Prostate gland (tissue), 2 donors: ENCODE data around the gene TIGD2. TPM values are rescaled to one million over a fixed set of nuclear protein-coding genes. Genes with fewer than 3 reads are reported as not detected.

Source experiments
- DNase-seq: peaks from one replicate; pipeline ENCODE4 v3.0.0-alpha.2; 2019; ENCODE audit warnings: low spot score
- H3K27ac ChIP-seq, 2 donors: fragments of 200-600 bp; sonication (generic); 2 replicates each; pipeline ENCODE4 v1.5.1; 2017 to 2019
- H3K27me3 ChIP-seq: fragments of 200-600 bp; sonication (generic); replicated peaks from 2 replicates; pipeline ENCODE4 v1.5.1; 2019; ENCODE audit not compliant: insufficient read depth
- H3K36me3 ChIP-seq, 2 donors: fragments of 200-600 bp; sonication (generic); 1 replicate in 1 of 2; 2 replicates in 1 of 2; pipeline versions ENCODE4 v1.5.1 to v1.8.1; 2017 to 2019
- H3K4me1 ChIP-seq: fragments of 200-600 bp; sonication (generic); replicated peaks from 2 replicates; pipeline ENCODE4 v1.5.1; 2019
- H3K4me3 ChIP-seq, 2 donors: fragments of 200-600 bp; sonication (generic); 2 replicates each; pipeline ENCODE4 v1.5.1; 2017 to 2019
- H3K9me3 ChIP-seq: fragments of 200-600 bp; sonication (generic); 2 replicates; pipeline ENCODE4 v1.5.1; 2017
- CTCF ChIP-seq, 4 experiments: fragments of 200-600 bp in 2 of 4; fragments of 450-650 bp in 2 of 4; sonication (generic) in 2 of 4; IDR thresholded peaks; 1 replicate in 3 of 4; 2 replicates in 1 of 4; pipeline ENCODE4 v1.5.1; 2016 to 2019; ENCODE audit warnings: antibody characterized with exemption in 4 of 4, mild to moderate bottlenecking in 2 of 4, moderate library complexity in 2 of 4
- POLR2A ChIP-seq: fragments of 450-650 bp; IDR thresholded peaks from one replicate; pipeline ENCODE4 v1.6.1; 2016; ENCODE audit warnings: antibody characterized with exemption, mild to moderate bottlenecking
- POLR2AphosphoS5 ChIP-seq: sonication (generic); formaldehyde crosslinking; IDR thresholded peaks from one replicate; pipeline ENCODE4 v1.6.1; 2017; ENCODE audit warnings: antibody characterized with exemption
- WGBS: methylation state at CpG from one replicate; pipeline ENCODE4 v1.1.5; 2018; 5-methylcytosine and 5-hydroxymethylcytosine counted together
- intact Hi-C: fragments of 100-400 bp; cut with DNase I; formaldehyde crosslinking; loops from one replicate; pipeline ENCODE4 v1.14.2; 2022
- total RNA-seq, 2 donors: library from RNA; depleted of rRNA; stranded (reverse); fragments of >200 nt; gene quantifications; one replicate each; pipeline ENCODE4 v1.1.0, GENCODE V29; 2016

Gene TIGD2
- total RNA-seq, 2 donors from 2014 or later, result 8.6 to 8.7 TPM

- Histone ChIP-seq H3K27ac (no peak overlapping the region), H3K4me1 (no peaks in the 10 kb centered on the region), H3K9me3 (no peaks in the 10 kb centered on the region), H3K36me3 (no peaks in the 10 kb centered on the region), H3K4me3 (no peak overlapping the region), H3K27me3 (no peaks in the 10 kb centered on the region)
- DNase-seq, result no peak
- TF ChIP-seq POLR2AphosphoS5, result no peak
- TF ChIP-seq POLR2A, result no peak
- TF ChIP-seq CTCF (IDR thresholded peaks at IDR 0.05), result no peak
- 91% methylated on average over 3 of the region's 3 CpGs for WGBS
- intact Hi-C loops, result loop anchor here (5.0 kb wide), 1 partner anchor 297 kb away; no protein-coding TSS in a partner anchor
Observed at GRCh38 chr4:89114100-89114499, 2.8 kb downstream of the TIGD2 start.

GRCh38 chr4:89117115-89117514, 5.8 kb downstream of the TIGD2 start:
- no peak for TF ChIP-seq POLR2A
- no peak for TF ChIP-seq CTCF (IDR thresholded peaks at IDR 0.05)
- TF ChIP-seq POLR2AphosphoS5, result no peak
- Histone ChIP-seq H3K9me3 (no peaks in the 10 kb centered on the region), H3K4me1 (no peaks in the 10 kb centered on the region), H3K4me3 (no peak overlapping the region), H3K36me3 (no peaks in the 10 kb centered on the region), H3K27me3 (no peaks in the 10 kb centered on the region), H3K27ac (no peak overlapping the region)
- no peak for DNase-seq
- intact Hi-C loops, result no loop called here
- WGBS, result 88% methylated on average over 3 of the region's 3 CpGs

- no peak overlapping the region for H3K27ac ChIP-seq
- no peaks in the 10 kb centered on the region for H3K36me3 ChIP-seq
- H3K9me3 ChIP-seq, result no peaks in the 10 kb centered on the region
- DNase-seq, result no peak
- TF ChIP-seq POLR2A (no peak), POLR2AphosphoS5 (no peak), CTCF (IDR thresholded peaks at IDR 0.05) (no peak)
- intact Hi-C loops, result no loop called here
- no peaks in the 10 kb centered on the region for H3K27me3 ChIP-seq
- WGBS, result 48% methylated on average over 1 of the region's 1 CpG
- no peaks in the 10 kb centered on the region for H3K4me1 ChIP-seq
- no peak overlapping the region for H3K4me3 ChIP-seq
Observed at GRCh38 chr4:89119166-89119565, 7.8 kb downstream of the TIGD2 start.

- H3K9me3 ChIP-seq, result no peaks in the 10 kb centered on the region
- no peak for DNase-seq
- H3K27ac ChIP-seq, result no peak overlapping the region
- no peaks in the 10 kb centered on the region for H3K36me3 ChIP-seq
- intact Hi-C loops, result no loop called here
- no peaks in the 10 kb centered on the region for H3K4me1 ChIP-seq
- 98% methylated on average over 3 of the region's 3 CpGs for WGBS
- no peak for TF ChIP-seq POLR2A
- TF ChIP-seq CTCF (IDR thresholded peaks at IDR 0.05), result no peak
- TF ChIP-seq POLR2AphosphoS5, result no peak
- H3K4me3 ChIP-seq, result no peak overlapping the region
- H3K27me3 ChIP-seq, result no peaks in the 10 kb centered on the region
Observed at GRCh38 chr4:89119836-89120235, 8.5 kb downstream of the TIGD2 start.

GRCh38 chr4:89121387-89122068, 10.2 kb downstream of the TIGD2 start:
- DNase-seq, result no peak
- no peak for TF ChIP-seq POLR2AphosphoS5
- TF ChIP-seq CTCF (IDR thresholded peaks at IDR 0.05), result no peak
- no peak for TF ChIP-seq POLR2A
- no peaks in the 10 kb centered on the region for H3K4me1 ChIP-seq
- intact Hi-C loops, result no loop called here
- H3K36me3 ChIP-seq, result no peaks in the 10 kb centered on the region
- no peaks in the 10 kb centered on the region for H3K27me3 ChIP-seq
- H3K9me3 ChIP-seq, result no peaks in the 10 kb centered on the region
- H3K27ac ChIP-seq, result no peak overlapping the region
- no peak overlapping the region for H3K4me3 ChIP-seq
- WGBS, result 91% methylated on average over 3 of the region's 3 CpGs
